NT2/D1 (cell line): Measurements from ENCODE around the gene ERC2.

Source experiments
- DNase-seq: peaks from one replicate; pipeline ENCODE4 v3.0.0-alpha.2; 2011; ENCODE audit warnings: low read depth, low spot score
- H3K27me3 ChIP-seq: 2 replicates; pipeline ENCODE4 v1.6.0; 2011; ENCODE audit warnings: mild to moderate bottlenecking; ENCODE audit not compliant: insufficient read length, insufficient read depth
- H3K36me3 ChIP-seq: 2 replicates; pipeline ENCODE4 v1.6.1; 2011; ENCODE audit warnings: mild to moderate bottlenecking, low read length, mixed read lengths; ENCODE audit not compliant: insufficient read depth, insufficient read length
- H3K4me1 ChIP-seq: 2 replicates; pipeline ENCODE4 v1.5.1; 2011; ENCODE audit not compliant: insufficient read depth, insufficient read length
- H3K4me3 ChIP-seq: 2 replicates; pipeline ENCODE4 v1.5.1; 2011; ENCODE audit warnings: low read depth; ENCODE audit not compliant: insufficient read length
- H3K9ac ChIP-seq: 2 replicates; pipeline ENCODE4 v1.6.0; 2011; ENCODE audit warnings: low read depth; ENCODE audit not compliant: insufficient read length
- H3K9me3 ChIP-seq: 2 replicates; pipeline ENCODE4 v1.5.1; 2011; ENCODE audit warnings: mild to moderate bottlenecking, low read length; ENCODE audit not compliant: insufficient read depth
- SUZ12 ChIP-seq: IDR thresholded peaks from 2 replicates; pipeline ENCODE4 v1.6.1; 2011; ENCODE audit not compliant: insufficient read length, insufficient read depth; ENCODE audit errors: extremely low read depth
- YY1 ChIP-seq: IDR thresholded peaks from 2 replicates; pipeline ENCODE4 v1.6.1; 2011; ENCODE audit not compliant: insufficient read length, insufficient read depth
- ZNF274 ChIP-seq: IDR thresholded peaks from 2 replicates; pipeline ENCODE4 v1.6.1; 2011; ENCODE audit warnings: mild to moderate bottlenecking, low read depth, low read length

Gene ERC2

GRCh38 chr3:55974421-55975165, 493.7 kb downstream of the ERC2 start:
- H3K9ac ChIP-seq: no peak overlapping the region
- no peaks in the 10 kb centered on the region for H3K36me3 ChIP-seq
- no peaks in the 10 kb centered on the region for H3K27me3 ChIP-seq
- no peaks in the 10 kb centered on the region for H3K9me3 ChIP-seq
- H3K4me1 ChIP-seq: no peaks in the 10 kb centered on the region
- no peak for DNase-seq
- no peak for TF ChIP-seq ZNF274
- TF ChIP-seq YY1: no peak
- TF ChIP-seq SUZ12: no peak
- no peak overlapping the region for H3K4me3 ChIP-seq

GRCh38 chr3:55969634-55970033, 498.6 kb downstream of the ERC2 start:
- Histone ChIP-seq H3K4me3 (no peak overlapping the region), H3K4me1 (no peaks in the 10 kb centered on the region), H3K9ac (no peak overlapping the region), H3K27me3 (no peaks in the 10 kb centered on the region), H3K9me3 (no peaks in the 10 kb centered on the region), H3K36me3 (no peaks in the 10 kb centered on the region)
- TF ChIP-seq SUZ12 (no peak), YY1 (no peak), ZNF274 (no peak)
- no peak for DNase-seq

- TF ChIP-seq ZNF274: no peak
- TF ChIP-seq SUZ12: no peak
- TF ChIP-seq YY1: no peak
- H3K36me3 ChIP-seq: no peaks in the 10 kb centered on the region
- H3K27me3 ChIP-seq: no peaks in the 10 kb centered on the region
- H3K9me3 ChIP-seq: no peaks in the 10 kb centered on the region
- no peaks in the 10 kb centered on the region for H3K4me1 ChIP-seq
- no peak overlapping the region for H3K4me3 ChIP-seq
- DNase-seq: no peak
- no peak overlapping the region for H3K9ac ChIP-seq
Observed at GRCh38 chr3:55968331-55968730, 499.9 kb downstream of the ERC2 start.

- H3K4me1 ChIP-seq: no peaks in the 10 kb centered on the region
- TF ChIP-seq SUZ12 (no peak), YY1 (no peak), ZNF274 (no peak)
- no peak overlapping the region for H3K9ac ChIP-seq
- no peak for DNase-seq
- H3K27me3 ChIP-seq: no peaks in the 10 kb centered on the region
- no peak overlapping the region for H3K4me3 ChIP-seq
- H3K9me3 ChIP-seq: no peaks in the 10 kb centered on the region
- no peaks in the 10 kb centered on the region for H3K36me3 ChIP-seq
Observed at GRCh38 chr3:55966566-55966965, 501.7 kb downstream of the ERC2 start.

- Histone ChIP-seq H3K9me3 (no peaks in the 10 kb centered on the region), H3K27me3 (no peaks in the 10 kb centered on the region), H3K4me1 (no peaks in the 10 kb centered on the region), H3K36me3 (no peaks in the 10 kb centered on the region), H3K9ac (no peak overlapping the region), H3K4me3 (no peak overlapping the region)
- no peak for DNase-seq
- no peak for TF ChIP-seq SUZ12
- TF ChIP-seq YY1: no peak
- no peak for TF ChIP-seq ZNF274
Observed at GRCh38 chr3:55965776-55966175, 502.5 kb downstream of the ERC2 start.

- no peak for TF ChIP-seq ZNF274
- TF ChIP-seq YY1: no peak
- no peak for TF ChIP-seq SUZ12
- DNase-seq: no peak
- no peaks in the 10 kb centered on the region for H3K9me3 ChIP-seq
- H3K4me3 ChIP-seq: no peak overlapping the region
- no peak overlapping the region for H3K9ac ChIP-seq
- H3K4me1 ChIP-seq: no peaks in the 10 kb centered on the region
- H3K36me3 ChIP-seq: no peaks in the 10 kb centered on the region
- H3K27me3 ChIP-seq: no peaks in the 10 kb centered on the region
Observed at GRCh38 chr3:55964491-55964985, 503.7 kb downstream of the ERC2 start.

GRCh38 chr3:55963601-55964000, 504.7 kb downstream of the ERC2 start:
- DNase-seq: no peak
- H3K9me3 ChIP-seq: no peaks in the 10 kb centered on the region
- H3K4me3 ChIP-seq: no peak overlapping the region
- TF ChIP-seq SUZ12 (no peak), YY1 (no peak), ZNF274 (no peak)
- H3K4me1 ChIP-seq: no peaks in the 10 kb centered on the region
- H3K36me3 ChIP-seq: no peaks in the 10 kb centered on the region
- no peaks in the 10 kb centered on the region for H3K27me3 ChIP-seq
- H3K9ac ChIP-seq: no peak overlapping the region

- no peaks in the 10 kb centered on the region for H3K4me1 ChIP-seq
- no peak for DNase-seq
- H3K27me3 ChIP-seq: no peaks in the 10 kb centered on the region
- H3K36me3 ChIP-seq: no peaks in the 10 kb centered on the region
- no peak overlapping the region for H3K9ac ChIP-seq
- TF ChIP-seq SUZ12 (no peak), YY1 (no peak), ZNF274 (no peak)
- no peak overlapping the region for H3K4me3 ChIP-seq
- no peaks in the 10 kb centered on the region for H3K9me3 ChIP-seq
Observed at GRCh38 chr3:55959471-55960080, 508.7 kb downstream of the ERC2 start.
